PC-9 (cell line): ENCODE measurements around the gene CFAP73. TPM values are rescaled to one million over a fixed set of nuclear protein-coding genes. Genes with fewer than 3 reads are reported as not detected.

Source experiments
- BruUV-seq: library from RNA; stranded (reverse); fragments of 400-500 nt; replicated peaks from 2 replicates; lab custom pipeline; 2021; lab: Mats Ljungman, UMichigan
- CTCF ChIA-PET: fragments of 300-600 bp; sonication (Branson Sonifier 250); formaldehyde crosslinking; loops from one replicate; lab custom pipeline; 2022; ENCODE audit warnings: antibody characterized with exemption; lab: Charles Lee
- POLR2A ChIA-PET: fragments of 300-600 bp; sonication (Branson Sonifier 250); formaldehyde crosslinking; loops from one replicate; lab custom pipeline; 2022; ENCODE audit warnings: antibody characterized with exemption; ENCODE audit not compliant: unreplicated experiment; lab: Charles Lee
- DNase-seq, 2 experiments: peaks; one replicate each; pipeline versions ENCODE4 v3.0.0 to v3.0.0-alpha.2; 2015 to 2022; ENCODE audit warnings: mixed read lengths in 1 of 2
- H2AFZ ChIP-seq: fragments of 200-600 bp; sonication (generic); 2 replicates; pipeline ENCODE4 v1.8.1; 2017; ENCODE audit warnings: antibody characterized with exemption
- H3F3A ChIP-seq: fragments of 200-600 bp; sonication (generic); 2 replicates; pipeline ENCODE4 v1.8.1; 2017; ENCODE audit warnings: antibody characterized with exemption, mild to moderate bottlenecking, low read depth; ENCODE audit not compliant: insufficient read depth
- H3K27ac ChIP-seq: fragments of 200-600 bp; sonication (generic); 2 replicates; pipeline ENCODE4 v1.6.1; 2016; ENCODE audit warnings: mixed run types
- H3K27me3 ChIP-seq: fragments of 200-600 bp; sonication (generic); 2 replicates; pipeline ENCODE4 v1.6.1; 2016; ENCODE audit warnings: low read depth, mixed run types; ENCODE audit not compliant: insufficient read depth
- H3K36me3 ChIP-seq: fragments of 200-600 bp; sonication (generic); 2 replicates; pipeline ENCODE4 v1.6.1; 2016; ENCODE audit warnings: low read depth, mixed run types
- H3K4me1 ChIP-seq: fragments of 200-600 bp; sonication (generic); replicated peaks from 2 replicates; pipeline ENCODE4 v1.6.1; 2016; ENCODE audit warnings: mixed run types; ENCODE audit not compliant: insufficient read depth
- H3K4me2 ChIP-seq: fragments of 200-600 bp; sonication (generic); 2 replicates; pipeline ENCODE4 v1.6.1; 2017; ENCODE audit warnings: mixed run types
- H3K4me3 ChIP-seq: fragments of 200-600 bp; sonication (generic); 2 replicates; pipeline ENCODE4 v1.6.1; 2016; ENCODE audit warnings: mixed run types
- H3K79me2 ChIP-seq: fragments of 200-600 bp; sonication (generic); 2 replicates; pipeline ENCODE4 v1.6.1; 2017; ENCODE audit warnings: low read depth, mixed run types
- H3K9me2 ChIP-seq: fragments of 200-600 bp; sonication (generic); 2 replicates; pipeline ENCODE4 v1.8.1; 2017; ENCODE audit warnings: mild to moderate bottlenecking; ENCODE audit not compliant: insufficient read depth
- H3K9me3 ChIP-seq: fragments of 200-600 bp; sonication (generic); 2 replicates; pipeline ENCODE4 v1.8.1; 2016; ENCODE audit warnings: low read depth; ENCODE audit not compliant: insufficient read depth
- H4K20me1 ChIP-seq: fragments of 200-600 bp; sonication (generic); 2 replicates; pipeline ENCODE4 v1.8.1; 2017; ENCODE audit not compliant: insufficient read depth
- CTCF ChIP-seq: fragments of 200-600 bp; sonication (generic); conservative IDR thresholded peaks from 2 replicates; pipeline ENCODE4 v1.6.1; 2017; ENCODE audit warnings: mixed run types, antibody characterized with exemption, mild to moderate bottlenecking, moderate library complexity
- EZH2 ChIP-seq: fragments of 200-600 bp; sonication (generic); IDR thresholded peaks from 2 replicates; pipeline ENCODE4 v1.8.0; 2017; ENCODE audit warnings: antibody characterized with exemption, low read depth
- intact Hi-C: fragments of 100-400 bp; cut with micrococcal nuclease; formaldehyde crosslinking; loops from one replicate; pipeline ENCODE4 v1.10.0; 2022; ENCODE audit not compliant: unreplicated experiment
- microRNA-seq: library from miRNA; unstranded; fragments of <30 nt; microRNA quantifications from one replicate; pipeline ENCODE4 v1.2.0, GENCODE V29; 2021; ENCODE audit warnings: borderline number of aligned reads, borderline replicate concordance
- total RNA-seq: library from RNA; stranded (reverse); gene quantifications from 2 replicates; pipeline ENCODE4 v1.2.3, GENCODE V29; 2021

Gene CFAP73
- total RNA-seq, 1 experiment from 2014 or later: 1.9 TPM

GRCh38 chr12:113207613-113208040, 58.1 kb downstream of the CFAP73 start:
- Histone ChIP-seq H3K27ac (no peak overlapping the region), H3K4me2 (no peak overlapping the region), H3K4me3 (no peak overlapping the region), H3K9me3 (no peaks in the 10 kb centered on the region), H3K9me2 (no peaks in the 10 kb centered on the region), H4K20me1 (no peaks in the 10 kb centered on the region), H3K4me1 (peaks cover 12% of the 10 kb centered on the region), H3K79me2 (no peaks in the 10 kb centered on the region), H3F3A (peaks cover 16% of the 10 kb centered on the region; the same call in 1 of the 2 replicates), H3K27me3 (no peaks in the 10 kb centered on the region), H3K36me3 (no peaks in the 10 kb centered on the region), H2AFZ (no peak overlapping the region)
- no TSS peak for BruUV-seq
- intact Hi-C loops: no loop called here
- ChIA-PET CTCF (no interaction called here), POLR2A (no interaction called here)
- no peak for TF ChIP-seq CTCF
- TF ChIP-seq EZH2: no peak
- no peak for DNase-seq

GRCh38 chr12:113208041-113208934, 58.8 kb downstream of the CFAP73 start:
- no peak overlapping the region for H3K27ac ChIP-seq
- no peak overlapping the region for H3K4me3 ChIP-seq
- TF ChIP-seq CTCF: no peak
- TF ChIP-seq EZH2: no peak
- no peaks in the 10 kb centered on the region for H3K9me3 ChIP-seq
- CTCF ChIA-PET: no interaction called here
- no TSS peak for BruUV-seq
- no peaks in the 10 kb centered on the region for H3K36me3 ChIP-seq
- no peak overlapping the region for H2AFZ ChIP-seq
- DNase-seq: no peak
- H3K79me2 ChIP-seq: no peaks in the 10 kb centered on the region
- no peaks in the 10 kb centered on the region for H3K9me2 ChIP-seq
- no peaks in the 10 kb centered on the region for H3K27me3 ChIP-seq
- peaks cover 12% of the 10 kb centered on the region for H3K4me1 ChIP-seq
- H3K4me2 ChIP-seq: no peak overlapping the region
- intact Hi-C loops: no loop called here
- peaks cover 16% of the 10 kb centered on the region; the same call in 1 of the 2 replicates for H3F3A ChIP-seq
- H4K20me1 ChIP-seq: no peaks in the 10 kb centered on the region
- POLR2A ChIA-PET: no interaction called here

Small RNA genes lying within 50 kb of the gene (microRNA-seq; reads per million reads assigned to microRNA genes)
- not detected for gene MIR7106

Other genes starting within 250 kb of the CFAP73 start
- 13.4 and 18.8 TPM in 2 replicates for gene OAS1, start 242.8 kb upstream of the CFAP73 start, total RNA-seq
- gene OAS3, start 211.2 kb upstream of the CFAP73 start, total RNA-seq: 16.2 and 17.4 TPM in 2 replicates
- gene OAS2, start 171.2 kb upstream of the CFAP73 start, total RNA-seq: 0.98 and 1.3 TPM in 2 replicates
- gene DTX1, start 93.0 kb upstream of the CFAP73 start, total RNA-seq: 0.13 and 0.25 TPM in 2 replicates
- gene RASAL1, start 14.0 kb upstream of the CFAP73 start, total RNA-seq: 14.9 and 23.6 TPM in 2 replicates
- gene DDX54, start 35.8 kb downstream of the CFAP73 start, total RNA-seq: 80.1 and 81.3 TPM in 2 replicates
- gene RITA1, start 36.0 kb downstream of the CFAP73 start, total RNA-seq: 15.8 and 16.1 TPM in 2 replicates
- gene TPCN1, start 71.7 kb downstream of the CFAP73 start, total RNA-seq: 34.1 and 42.7 TPM in 2 replicates
- gene SLC8B1, start 185.4 kb downstream of the CFAP73 start, total RNA-seq: 29.0 and 39.1 TPM in 2 replicates
- 30.7 and 33.8 TPM in 2 replicates for gene PLBD2, start 208.9 kb downstream of the CFAP73 start, total RNA-seq